H1 (cell line): ENCODE measurements around the gene TRIP13. TPM values are rescaled to one million over a fixed set of nuclear protein-coding genes. Genes with fewer than 3 reads are reported as not detected.

ENCODE experiments used
- CTCF ChIA-PET: fragments of 300-600 bp; sonication (Branson Sonifier 250); formaldehyde crosslinking; loops from one replicate; lab custom pipeline; 2021; ENCODE audit not compliant: partially characterized antibody; lab: Charles Lee
- POLR2A ChIA-PET: fragments of 300-600 bp; sonication (Branson Sonifier 250); formaldehyde crosslinking; loops from one replicate; lab custom pipeline; 2021; ENCODE audit warnings: inconsistent platforms; ENCODE audit not compliant: partially characterized antibody; lab: Charles Lee
- DNase-seq, 2 experiments: peaks; one replicate each; pipeline versions ENCODE4 v3.0.0 to v3.0.0-alpha.2; 2010 to 2022; ENCODE audit warnings: low spot score in 2 of 2, low read depth in 1 of 2, mixed read lengths in 1 of 2
- FAIRE-seq: peaks from 2 replicates; lab custom pipeline; 2011; peaks lifted over from hg19 to GRCh38; lab: Jason Lieb, UNC
- H2AFZ ChIP-seq: 2 replicates; pipeline ENCODE4 v1.8.1; 2012; ENCODE audit warnings: low read length, inconsistent platforms
- H2AK5ac ChIP-seq: 2 replicates; pipeline ENCODE4 v1.6.1; 2013; ENCODE audit warnings: low read depth, low read length
- H2BK120ac ChIP-seq: replicated peaks from 2 replicates; pipeline ENCODE3; 2013; ENCODE audit warnings: low read depth, low read length, inconsistent platforms
- H2BK12ac ChIP-seq: 2 replicates; pipeline ENCODE4 v1.6.1; 2013; ENCODE audit warnings: low read depth, low read length
- H2BK15ac ChIP-seq: 2 replicates; pipeline ENCODE4 v1.6.1; 2013; ENCODE audit warnings: low read length
- H2BK20ac ChIP-seq: 2 replicates; pipeline ENCODE4 v1.6.1; 2013; ENCODE audit warnings: low read length
- H2BK5ac ChIP-seq: 2 replicates; pipeline ENCODE4 v1.6.1; 2013; ENCODE audit warnings: low read depth, low read length
- H3K14ac ChIP-seq: 2 replicates; pipeline ENCODE4 v1.6.1; 2013; ENCODE audit warnings: inconsistent platforms; ENCODE audit not compliant: insufficient read length
- H3K18ac ChIP-seq: 2 replicates; pipeline ENCODE4 v1.6.1; 2013; ENCODE audit warnings: low read length; ENCODE audit errors: extremely low read depth
- H3K23ac ChIP-seq: 2 replicates; pipeline ENCODE4 v1.6.1; 2013; ENCODE audit warnings: inconsistent platforms; ENCODE audit not compliant: insufficient read length
- H3K23me2 ChIP-seq: 2 replicates; pipeline ENCODE4 v1.6.1; 2013; ENCODE audit warnings: low read depth, low read length
- H3K27ac ChIP-seq: 2 replicates; pipeline ENCODE4 v1.6.1; 2011; ENCODE audit warnings: low read depth, low read length, inconsistent platforms
- H3K27me3 ChIP-seq, 4 experiments: replicated peaks in 1 of 4; 1 replicate in 1 of 4; 2 replicates in 3 of 4; pipeline versions ENCODE4 v1.6.1 to v1.8.1; 2011 to 2013; ENCODE audit warnings: low read length in 3 of 4, mild to moderate bottlenecking in 3 of 4, inconsistent platforms in 2 of 4, mixed read lengths in 2 of 4, moderate library complexity in 1 of 4; ENCODE audit not compliant: control insufficient read depth in 3 of 4, insufficient read depth in 3 of 4; ENCODE audit errors: extremely low read depth in 1 of 4
- H3K36me3 ChIP-seq, 4 experiments: 2 replicates each; pipeline versions ENCODE4 v1.6.1 to v1.8.1; 2011 to 2013; ENCODE audit warnings: mild to moderate bottlenecking in 4 of 4, low read length in 3 of 4, moderate library complexity in 2 of 4, control low read depth in 1 of 4, inconsistent platforms in 1 of 4; ENCODE audit not compliant: insufficient read depth in 4 of 4, control insufficient read depth in 2 of 4
- H3K4ac ChIP-seq: replicated peaks from 2 replicates; pipeline ENCODE3; 2013; ENCODE audit warnings: low read length, low read depth, mixed read lengths, inconsistent platforms; ENCODE audit not compliant: insufficient read length
- H3K4me1 ChIP-seq, 4 experiments: replicated peaks in 1 of 4; 1 replicate in 1 of 4; 2 replicates in 3 of 4; pipeline versions ENCODE4 v1.6.1 to v1.8.1; 2011 to 2013; ENCODE audit warnings: low read length in 3 of 4, inconsistent platforms in 2 of 4, mixed read lengths in 1 of 4; ENCODE audit not compliant: insufficient read depth in 4 of 4, control insufficient read depth in 3 of 4
- H3K4me2 ChIP-seq, 2 experiments: 2 replicates each; pipeline versions ENCODE4 v1.6.1 to v1.8.1; 2011 to 2013; ENCODE audit warnings: low read depth in 2 of 2, low read length in 2 of 2, control low read depth in 1 of 2, inconsistent platforms in 1 of 2, mild to moderate bottlenecking in 1 of 2; ENCODE audit not compliant: insufficient read depth in 1 of 2
- H3K4me3 ChIP-seq, 4 experiments: fragments of 200-600, 300-600 bp in 1 of 4; sonication (generic), shearing (Covaris generic), sonication (Bioruptor Twin) in 1 of 4; 2 replicates each; pipeline versions ENCODE4 v1.5.1 to v1.8.1; 2011 to 2016; ENCODE audit warnings: low read length in 4 of 4, low read depth in 3 of 4, control low read depth in 2 of 4, inconsistent platforms in 2 of 4, mild to moderate bottlenecking in 2 of 4, mixed read lengths in 1 of 4, moderate library complexity in 1 of 4; ENCODE audit not compliant: insufficient read depth in 2 of 4; ENCODE audit errors: extremely low read depth in 1 of 4
- H3K56ac ChIP-seq: replicated peaks from 2 replicates; pipeline ENCODE3; 2013; ENCODE audit warnings: low read depth, mild to moderate bottlenecking, mixed read lengths, low read length, inconsistent platforms; ENCODE audit not compliant: insufficient read length
- H3K79me1 ChIP-seq: 2 replicates; pipeline ENCODE4 v1.6.1; 2013; ENCODE audit warnings: low read depth, low read length, control low read depth
- H3K79me2 ChIP-seq, 2 experiments: 2 replicates each; pipeline versions ENCODE4 v1.6.1 to v1.8.1; 2012 to 2013; ENCODE audit warnings: low read length in 2 of 2, mild to moderate bottlenecking in 2 of 2, inconsistent platforms in 1 of 2; ENCODE audit not compliant: insufficient read depth in 2 of 2, control insufficient read depth in 1 of 2
- H3K9ac ChIP-seq, 4 experiments: replicated peaks in 1 of 4; 1 replicate in 1 of 4; 2 replicates in 3 of 4; pipeline versions ENCODE4 v1.6.1 to v1.8.1; 2011 to 2013; ENCODE audit warnings: low read depth in 3 of 4, low read length in 3 of 4, control low read depth in 2 of 4, mild to moderate bottlenecking in 2 of 4, moderate library complexity in 2 of 4, inconsistent platforms in 1 of 4; ENCODE audit errors: extremely low read depth in 1 of 4
- H3K9me3 ChIP-seq, 2 experiments: 2 replicates each; pipeline versions ENCODE4 v1.6.1 to v1.8.1; 2012 to 2013; ENCODE audit warnings: mild to moderate bottlenecking in 2 of 2, moderate library complexity in 2 of 2, control low read depth in 1 of 2, inconsistent platforms in 1 of 2, low read depth in 1 of 2, low read length in 1 of 2, mixed read lengths in 1 of 2; ENCODE audit not compliant: insufficient read depth in 2 of 2
- H4K20me1 ChIP-seq, 2 experiments: replicated peaks in 1 of 2; 2 replicates each; pipeline versions ENCODE3 to v1.8.1; 2011 to 2013; ENCODE audit warnings: inconsistent platforms in 2 of 2, low read length in 2 of 2, mild to moderate bottlenecking in 1 of 2; ENCODE audit not compliant: insufficient read depth in 2 of 2, control insufficient read depth in 1 of 2
- H4K5ac ChIP-seq: 2 replicates; pipeline ENCODE4 v1.6.1; 2013; ENCODE audit warnings: low read length, low read depth, mixed read lengths, inconsistent platforms; ENCODE audit not compliant: insufficient read length
- H4K8ac ChIP-seq: 2 replicates; pipeline ENCODE4 v1.8.0; 2013; ENCODE audit warnings: mild to moderate bottlenecking, moderate library complexity, low read length, inconsistent platforms; ENCODE audit not compliant: insufficient read depth; ENCODE audit errors: extremely low read depth
- H4K91ac ChIP-seq: replicated peaks from 2 replicates; pipeline ENCODE3; 2013; ENCODE audit warnings: low read length, mixed read lengths, inconsistent platforms; ENCODE audit not compliant: insufficient read length
- ASH2L ChIP-seq: fragments of 200-600, 300-600 bp; sonication (generic); IDR thresholded peaks from one replicate; pipeline ENCODE4 v1.7.1; 2017; ENCODE audit warnings: low read length
- CTBP2 ChIP-seq: IDR thresholded peaks from 2 replicates; pipeline ENCODE4 v1.7.0; 2011; ENCODE audit warnings: borderline replicate concordance, mild to moderate bottlenecking, moderate library complexity, mixed read lengths, low read length; ENCODE audit not compliant: insufficient read depth, insufficient read length
- HDAC6 ChIP-seq: IDR thresholded peaks from one replicate; pipeline ENCODE4 v1.7.1; 2012; ENCODE audit warnings: low read depth, mild to moderate bottlenecking, inconsistent platforms, low read length, moderate library complexity
- KDM4A ChIP-seq: IDR thresholded peaks from one replicate; pipeline ENCODE4 v1.7.1; 2012; ENCODE audit warnings: low read depth, mild to moderate bottlenecking, moderate library complexity, low read length, inconsistent platforms; ENCODE audit not compliant: severe bottlenecking
- NRF1 ChIP-seq: IDR thresholded peaks from 2 replicates; pipeline ENCODE4 v1.6.1; 2011; ENCODE audit warnings: mild to moderate bottlenecking, low read depth, low read length, improper control_type of control experiment
- RXRA ChIP-seq: IDR thresholded peaks from 2 replicates; pipeline ENCODE4 v1.6.1; 2011; ENCODE audit warnings: low read depth, mild to moderate bottlenecking, low read length, moderate library complexity; ENCODE audit not compliant: insufficient read depth
- SP1 ChIP-seq: IDR thresholded peaks from 2 replicates; pipeline ENCODE4 v1.6.1; 2011; ENCODE audit warnings: low read depth, low read length
- WGBS, 2 experiments: shearing (Covaris generic) in 1 of 2; methylation state at CpG; one replicate each; pipeline versions ENCODE4 v1.1.6 to v1.1.7; 2013 to 2015; ENCODE audit warnings: low lambda C conversion rate in 2 of 2, mixed read lengths in 2 of 2, inconsistent platforms in 1 of 2, low coverage in 1 of 2, missing lambda C conversion rate in 1 of 2; ENCODE audit not compliant: insufficient replicate concordance in 2 of 2, insufficient coverage in 1 of 2, insufficient read length in 1 of 2; ENCODE audit errors: extremely low coverage in 1 of 2, missing lambda C conversion rate in 1 of 2; 5-methylcytosine and 5-hydroxymethylcytosine counted together
- polyA plus RNA-seq, 7 experiments: library from polyadenylated mRNA; depleted of rRNA in 3 of 7; stranded (reverse) in 5 of 7; unstranded in 2 of 7; fragments of >200 nt in 5 of 7; fragments of 200-250 nt in 2 of 7; gene quantifications; 1 replicate in 5 of 7; 2 replicates in 1 of 7; 4 replicates in 1 of 7; pipeline versions ENCODE4 v1.2.1 to v1.2.3, GENCODE V29; 2011 to 2013; ENCODE audit warnings: missing spikeins in 2 of 7, mixed read lengths in 2 of 7
- total RNA-seq: library from RNA; stranded (reverse); fragmentation: NEBNext Ultra II Directional; extraction: Animal tissue kit (Norgen Biotek cat#: 25700); gene quantifications from 2 replicates; pipeline ENCODE4 v1.2.1, GENCODE V29; 2021

Gene TRIP13
- total and polyA plus RNA-seq, 2 of the 8 experiments (the other 6 are each of a cell fraction or from before 2014, with no cell fraction given) = 20.0 to 39.2 TPM

- H2BK12ac ChIP-seq = no peak overlapping the region
- H4K91ac ChIP-seq = no peak overlapping the region
- no peak for FAIRE-seq
- no peak overlapping the region for H2BK15ac ChIP-seq
- no peak overlapping the region for H2AFZ ChIP-seq
- no peak overlapping the region for H3K56ac ChIP-seq
- no peak overlapping the region for H3K18ac ChIP-seq
- H3K27me3 ChIP-seq = no peaks in the 10 kb centered on the region
- no peaks in the 10 kb centered on the region for H3K4me1 ChIP-seq
- peaks cover 4% of the 10 kb centered on the region for H3K79me1 ChIP-seq
- H2BK120ac ChIP-seq = no peak overlapping the region
- no peak overlapping the region for H3K4ac ChIP-seq
- no peak overlapping the region for H2BK20ac ChIP-seq
- ChIA-PET POLR2A (interaction anchor here (0.9 to 2.1 kb wide), 3 partner anchors 10 to 30 kb away, joined by 3 to 20 read pairs (median 5); partner anchors contain the start of gene ZDHHC11), CTCF (interaction anchor here (0.9 to 3.3 kb wide), 3 partner anchors 9 to 191 kb away, joined by 3 to 12 read pairs (median 4); no protein-coding TSS in a partner anchor)
- H3K9ac ChIP-seq = no peak overlapping the region
- 91% methylated on average over 10 of the region's 16 CpGs; no CpG with 5 or more reads in 1 of the 2 experiments for WGBS, 2 experiments
- H2AK5ac ChIP-seq = no peak overlapping the region
- H4K20me1 ChIP-seq = peaks cover 6 to 34% of the 10 kb centered on the region in 2 experiments
- no peak overlapping the region for H4K8ac ChIP-seq
- H3K27ac ChIP-seq = no peak overlapping the region
- H3K23ac ChIP-seq = no peak overlapping the region
- DNase-seq = no peak
- H3K36me3 ChIP-seq = peaks cover 8 to 21% (median 18%) of the 10 kb centered on the region in 4 experiments; a peak in 6 of 8 replicates
- no peaks in the 10 kb centered on the region for H3K9me3 ChIP-seq
- H2BK5ac ChIP-seq = no peak overlapping the region
- no peak overlapping the region for H3K4me2 ChIP-seq
- no peak overlapping the region for H3K4me3 ChIP-seq
- no peak overlapping the region for H3K14ac ChIP-seq
- H3K23me2 ChIP-seq = peaks cover 11% of the 10 kb centered on the region; the same call in 1 of the 2 replicates
- no peak overlapping the region for H4K5ac ChIP-seq
- no peaks in the 10 kb centered on the region for H3K79me2 ChIP-seq
- TF ChIP-seq ASH2L (no peak), SP1 (no peak), KDM4A (no peak), CTBP2 (no peak), RXRA (no peak), NRF1 (no peak), HDAC6 (no peak)
Observed at GRCh38 chr5:859798-860296, 32.8 kb upstream of the TRIP13 start.
